ENCODE measurements around the gene CLTB.
"Not testable (repeated sequence)": the region's sequence is repeated elsewhere in the genome, so short reads cannot be mapped to it uniquely, and the experiment has no call there.

Gene CLTB

DNA sequence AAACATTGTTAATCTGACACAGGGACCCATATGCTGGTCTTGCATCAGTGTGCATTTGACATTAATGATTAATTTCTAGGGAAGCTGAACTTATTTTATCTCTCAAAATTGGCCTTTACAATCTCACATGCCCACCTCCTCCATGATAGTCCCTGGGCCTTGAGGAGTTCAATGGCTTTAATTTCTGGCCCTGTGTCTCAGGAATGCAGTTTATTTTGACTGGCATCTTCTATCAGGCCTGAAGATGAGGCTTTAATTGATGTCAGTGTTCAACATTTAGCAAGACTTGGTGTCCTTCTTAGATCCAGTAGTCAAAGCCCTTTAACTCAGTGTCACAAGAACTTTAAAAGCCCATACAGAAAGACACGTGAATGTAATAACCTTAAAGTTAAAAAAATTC lies 10.5 kb upstream of the CLTB start:
- DNase-seq = no peak

DNA sequence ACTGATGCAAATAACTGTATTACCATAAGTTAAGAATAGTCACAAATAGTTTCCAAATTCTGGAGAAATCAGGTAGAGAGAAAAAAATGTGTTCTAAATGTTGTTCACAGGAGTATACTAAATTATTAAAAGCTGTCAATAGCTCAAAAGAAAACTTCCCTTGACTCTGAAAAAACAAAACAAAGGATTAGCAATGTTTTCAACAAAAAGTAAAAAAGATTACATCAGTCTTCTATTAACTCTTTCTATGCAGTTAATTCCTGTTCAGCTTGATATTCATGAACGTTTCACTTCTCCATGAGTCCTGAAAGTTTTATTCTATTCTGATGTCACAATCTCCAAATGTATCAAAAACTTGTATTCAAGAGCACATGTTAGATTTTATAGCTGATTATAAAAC lies 9.5 kb upstream of the CLTB start:
- DNase-seq = no peak

DNA sequence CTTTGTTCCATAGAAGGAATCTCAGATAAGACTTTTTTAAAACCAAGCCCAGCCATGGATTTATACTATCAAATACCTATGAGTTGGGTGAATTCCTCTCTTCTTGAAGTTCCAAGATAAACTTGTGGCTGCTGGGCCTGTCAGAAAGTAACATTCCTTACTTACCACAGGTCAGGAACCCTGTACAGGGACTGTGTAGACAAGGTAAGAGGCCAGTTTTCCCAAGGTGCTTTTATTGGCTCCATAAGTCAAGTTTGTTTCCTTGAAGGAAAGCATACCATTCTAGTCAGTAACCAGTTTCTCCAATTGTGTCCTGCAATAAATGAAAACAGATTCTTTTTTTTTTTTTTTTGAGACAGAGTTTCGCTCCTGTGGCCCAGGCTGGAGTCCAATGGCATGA lies 8.8 kb upstream of the CLTB start:
- no peak for DNase-seq

DNA sequence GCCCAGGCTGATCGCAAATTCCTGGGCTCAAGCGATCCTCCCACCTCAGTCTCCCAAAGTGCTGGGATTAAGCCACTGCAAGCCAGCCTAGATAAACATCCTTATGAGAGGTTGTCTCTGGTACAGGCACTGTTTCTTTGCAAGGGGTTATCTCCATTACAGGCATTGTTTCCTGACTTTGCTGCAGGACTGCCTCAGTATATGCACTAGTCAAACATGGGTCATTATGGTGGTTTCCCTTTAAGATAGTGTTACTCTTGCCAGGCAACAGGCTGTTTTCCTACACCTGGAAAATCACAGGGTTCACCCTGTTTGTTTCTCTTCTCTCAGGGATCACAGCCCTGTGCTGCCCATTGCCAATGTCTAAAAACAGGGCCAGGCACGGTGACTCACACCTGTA lies 7.8 kb upstream of the CLTB start:
- DNase-seq = no peak

DNA sequence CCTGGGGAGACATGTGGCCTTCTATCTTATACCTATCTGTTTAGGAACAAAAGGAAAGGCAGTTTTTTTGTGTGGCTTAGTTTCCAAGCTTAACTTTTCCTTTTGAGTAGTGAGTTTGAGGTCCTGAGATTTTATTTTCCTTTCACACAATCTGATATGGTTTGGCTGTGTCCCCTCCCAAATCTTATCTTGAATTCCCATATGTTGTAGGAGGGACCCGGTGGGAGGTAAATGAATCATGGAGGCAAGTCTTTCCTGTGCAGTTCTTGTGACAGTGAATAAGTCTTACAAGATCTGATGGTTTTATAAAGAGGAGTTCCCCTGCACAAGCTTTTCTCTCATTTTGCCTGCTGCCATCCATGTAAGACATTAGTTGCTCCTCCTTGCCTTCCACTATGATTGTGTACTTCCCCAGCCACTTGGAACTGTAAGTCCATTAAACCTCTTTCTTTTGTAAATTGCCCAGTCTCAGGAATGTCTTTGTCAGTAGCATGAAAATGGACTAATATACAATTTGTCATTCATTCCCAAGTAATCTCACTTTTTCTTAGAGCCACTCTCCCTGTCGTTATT lies 4.7 kb upstream of the CLTB start:
- DNase-seq = no peak

DNA sequence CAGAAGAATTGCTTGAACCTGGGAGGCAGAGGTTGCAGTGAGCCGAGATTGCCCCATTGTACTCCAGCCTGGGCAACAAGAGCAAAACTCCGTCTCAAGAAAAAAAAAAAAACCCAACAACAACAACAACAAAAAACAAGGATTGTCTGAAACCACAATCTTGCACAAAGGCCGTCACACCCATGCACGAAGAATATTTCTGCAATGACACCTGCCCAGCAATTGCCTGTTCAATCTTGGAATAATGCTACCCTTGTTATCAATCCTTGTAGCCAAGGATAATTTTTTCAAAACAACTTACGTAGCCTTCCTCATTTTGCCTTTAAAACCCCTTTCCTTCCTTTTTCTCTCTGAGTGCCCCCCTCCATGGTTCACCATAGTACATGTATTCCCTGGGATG lies 3.7 kb upstream of the CLTB start:
- no peak for DNase-seq

DNA sequence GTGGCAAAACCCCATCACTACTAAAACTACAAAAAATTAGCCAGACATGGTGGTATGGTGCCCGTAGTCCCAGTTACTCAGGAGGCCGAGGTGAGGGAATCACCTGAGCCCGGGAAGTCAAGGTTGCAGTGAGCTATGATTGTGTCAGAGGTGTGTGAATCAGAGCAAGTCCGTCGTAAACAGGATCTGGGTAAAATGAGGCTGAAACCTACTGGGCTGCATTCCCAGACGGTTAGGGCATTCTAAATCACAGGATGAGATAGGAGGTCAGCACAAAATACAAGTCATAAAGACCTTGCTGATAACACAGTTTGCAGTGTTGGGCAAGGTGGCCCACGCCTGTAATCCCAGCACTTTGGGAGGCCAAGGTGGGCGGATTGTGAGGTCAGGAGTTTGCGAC lies 1.9 kb upstream of the CLTB start:
- DNase-seq = no peak

DNA sequence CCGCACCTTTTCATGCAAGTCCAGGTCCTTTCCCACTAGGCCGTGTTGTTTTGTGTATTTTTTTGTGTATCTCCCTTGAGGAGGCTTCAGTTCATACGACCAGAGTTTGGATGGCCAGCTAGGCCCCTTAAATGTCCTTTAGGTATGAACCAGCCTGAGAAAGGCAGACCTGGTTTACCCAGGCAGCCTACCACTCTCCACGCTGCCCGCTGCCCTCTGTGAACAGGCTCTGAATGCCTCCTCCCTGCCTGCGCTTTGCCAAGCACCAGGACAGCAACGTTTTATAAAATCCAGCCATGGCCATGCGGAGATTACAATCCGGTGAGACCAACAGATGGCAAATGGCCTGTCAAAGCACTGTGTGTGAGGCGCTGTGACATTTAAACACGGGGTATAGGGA lies 626 bp upstream of the CLTB start:
- DNase-seq = no peak

DNA sequence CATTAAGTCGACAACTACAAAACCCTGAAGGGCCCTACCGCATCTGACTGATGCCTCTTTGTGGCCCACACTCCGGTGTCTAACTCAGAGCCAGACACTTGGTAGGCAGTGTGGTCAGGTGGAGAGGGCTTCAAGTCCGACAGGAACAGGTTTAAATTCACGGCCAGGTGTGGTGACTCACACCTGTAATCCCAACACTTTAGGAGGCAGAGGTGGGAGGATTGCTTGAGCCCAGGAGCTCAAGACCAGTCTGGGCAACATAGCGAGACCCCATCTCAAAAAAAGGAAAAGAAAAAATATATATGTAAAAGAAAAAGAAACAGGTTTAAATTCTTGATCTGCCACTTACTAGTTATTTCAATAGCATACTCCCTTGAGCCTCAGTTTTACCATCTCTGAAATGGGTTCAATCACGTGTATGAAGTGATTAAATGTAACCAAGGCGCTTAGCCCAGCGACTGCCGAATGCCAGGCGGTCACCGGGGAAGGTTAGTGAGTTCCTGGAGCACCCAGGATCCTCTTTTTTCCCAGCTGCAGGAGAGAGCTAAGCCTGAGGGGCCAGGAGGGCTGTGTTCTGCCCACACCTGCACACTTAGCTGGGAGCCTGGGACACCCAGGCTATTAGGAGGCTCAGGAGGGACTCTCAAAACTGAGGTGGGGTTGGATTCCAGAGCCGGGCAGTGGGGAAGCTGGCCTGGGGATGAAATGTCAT lies 943 bp downstream of the CLTB start:
- DNase-seq = no peak

DNA sequence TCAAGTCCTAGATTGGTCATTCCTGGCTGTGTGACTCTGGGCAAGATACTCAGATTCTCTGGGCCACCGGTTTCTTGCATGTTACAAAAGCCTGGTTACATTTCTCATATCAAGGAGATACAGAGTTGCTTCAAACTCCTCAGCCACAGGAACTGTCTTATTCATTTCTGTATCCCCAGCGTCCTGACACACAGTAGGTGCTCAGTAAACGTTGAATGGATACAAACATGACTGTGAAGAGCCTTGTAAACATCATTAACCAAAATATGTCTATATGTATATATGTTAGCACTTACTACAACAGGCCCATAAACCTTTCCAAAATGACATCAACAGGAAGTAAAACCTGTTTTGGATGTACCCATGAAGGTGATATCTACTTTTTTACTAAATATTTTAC lies 1.6 kb downstream of the CLTB start:
- DNase-seq = no peak

DNA sequence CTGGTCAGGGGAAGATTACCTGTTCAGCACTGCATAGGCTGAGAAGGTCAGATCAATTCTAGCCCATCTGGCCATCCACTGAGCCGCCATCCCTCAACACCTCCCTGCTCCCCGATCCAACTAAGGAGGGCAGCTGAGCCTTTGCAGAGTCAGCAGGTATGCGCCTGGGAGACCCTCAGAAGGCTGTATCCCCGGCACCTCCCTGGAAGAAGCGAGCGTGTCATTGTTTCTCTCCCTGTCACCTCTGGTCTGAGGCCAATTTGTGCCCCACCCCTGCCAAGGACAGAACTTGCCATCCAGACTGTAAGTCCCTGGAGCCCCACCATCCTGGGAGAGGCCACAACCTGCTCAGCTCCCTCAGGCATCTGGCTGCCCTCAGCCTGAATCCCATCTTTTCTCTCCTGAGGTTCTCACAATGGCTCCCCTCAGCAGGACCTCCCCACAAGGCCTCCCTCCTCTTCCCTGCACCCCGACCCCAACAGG lies 2.6 kb downstream of the CLTB start:
- DNase-seq = no peak

DNA sequence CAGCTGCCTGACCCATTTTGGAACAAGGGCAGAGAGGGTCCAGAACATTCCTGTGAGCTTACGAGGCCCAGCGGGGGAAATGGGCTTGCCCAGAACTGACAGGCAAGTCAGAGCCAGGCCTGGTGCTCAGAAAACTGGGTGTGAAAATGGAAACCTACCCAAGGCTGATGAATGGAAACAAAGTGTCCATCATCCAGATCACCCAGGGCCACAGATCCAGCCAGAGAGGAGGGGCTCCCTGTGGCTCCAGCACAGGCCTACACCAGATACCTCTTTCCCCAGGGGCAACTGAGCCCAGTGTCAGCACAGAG lies 3.1 kb downstream of the CLTB start:
- DNase-seq = no peak

DNA sequence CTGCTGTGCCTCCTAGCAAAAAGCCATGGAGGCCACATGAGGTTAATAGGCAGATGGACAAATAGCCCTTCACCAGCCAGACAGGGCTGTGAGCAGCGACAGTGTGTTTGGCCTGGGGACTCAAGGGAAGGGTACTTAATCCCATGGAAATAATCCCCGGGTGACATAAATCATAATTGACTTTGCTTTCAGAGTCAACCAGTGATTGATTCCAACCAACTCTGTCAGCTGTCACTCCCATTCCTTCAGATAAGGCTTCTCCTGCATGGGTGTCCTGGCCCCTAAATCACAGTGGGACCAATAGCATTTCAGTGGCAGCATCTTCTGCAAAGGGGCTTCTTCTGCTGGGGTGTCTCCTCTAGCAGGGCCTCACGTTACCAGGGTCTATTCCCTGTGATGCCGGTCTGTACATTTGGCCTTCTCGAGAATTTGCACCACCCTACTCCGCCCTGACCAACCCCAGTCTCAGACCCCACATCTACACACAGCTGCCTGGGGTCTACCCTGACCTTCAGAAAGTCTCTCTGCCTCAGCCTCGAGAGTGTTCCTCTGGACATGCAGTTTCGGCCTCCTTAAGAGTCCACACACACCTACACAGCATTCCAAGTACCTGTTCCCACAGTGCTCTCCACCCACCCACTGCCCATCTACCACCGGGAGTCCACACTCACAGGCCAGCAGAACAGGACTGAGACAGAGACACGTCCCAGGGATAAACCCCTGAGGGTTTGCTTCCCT lies 3.7 kb downstream of the CLTB start:
- no peak for DNase-seq

DNA sequence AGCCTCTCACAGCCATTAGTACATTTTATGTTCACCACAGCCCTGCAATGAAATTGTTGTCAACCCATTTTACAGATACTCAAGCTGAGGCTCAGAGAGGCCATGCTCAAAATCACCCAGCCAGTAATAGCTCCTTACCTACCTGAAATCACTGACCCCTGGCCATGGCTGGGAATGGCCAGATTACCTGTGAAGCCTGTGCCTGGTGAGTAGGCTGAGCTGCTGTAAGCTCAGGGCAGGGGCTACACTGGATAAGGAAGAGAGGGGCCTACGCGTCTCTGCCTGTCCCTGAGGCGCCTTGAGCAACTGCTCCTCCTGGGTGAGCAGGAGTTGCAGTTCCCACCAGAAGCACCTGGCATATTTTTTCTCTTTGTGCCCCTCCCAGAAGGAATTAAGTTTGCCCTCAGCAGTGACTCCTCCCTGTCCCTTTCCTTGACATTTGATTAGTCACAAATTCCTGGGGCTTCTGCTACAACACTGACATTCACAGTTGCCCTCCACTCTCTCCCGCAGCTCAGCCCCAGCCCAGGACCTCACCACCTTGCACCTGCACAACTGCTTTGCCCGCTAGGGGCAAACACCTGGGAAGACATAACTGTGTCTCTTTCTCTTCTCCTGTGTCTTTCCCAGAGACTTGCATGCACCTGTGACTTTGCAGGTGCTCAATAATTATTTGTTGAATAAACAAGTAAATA lies 5.7 kb downstream of the CLTB start:
- DNase-seq = no peak

DNA sequence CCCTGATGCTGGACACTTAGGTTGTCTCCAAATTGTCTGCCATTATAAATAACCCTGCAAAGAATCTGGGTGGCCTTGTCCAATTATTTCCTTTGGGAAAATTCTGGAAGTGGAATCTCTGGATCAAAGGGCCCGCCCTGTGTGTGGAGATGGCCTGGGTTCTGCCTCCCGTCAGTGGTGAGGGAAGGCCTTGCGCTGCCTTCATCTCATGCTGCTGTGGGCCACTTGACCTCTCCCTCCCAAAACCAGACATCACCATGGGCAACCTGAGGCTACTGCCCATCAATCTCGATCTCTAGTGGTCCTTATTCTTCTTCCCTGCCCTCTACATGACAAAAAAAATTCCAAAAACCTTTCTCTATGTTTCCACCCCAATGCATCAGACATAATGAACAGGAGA lies 6.6 kb downstream of the CLTB start:
- no peak for DNase-seq

DNA sequence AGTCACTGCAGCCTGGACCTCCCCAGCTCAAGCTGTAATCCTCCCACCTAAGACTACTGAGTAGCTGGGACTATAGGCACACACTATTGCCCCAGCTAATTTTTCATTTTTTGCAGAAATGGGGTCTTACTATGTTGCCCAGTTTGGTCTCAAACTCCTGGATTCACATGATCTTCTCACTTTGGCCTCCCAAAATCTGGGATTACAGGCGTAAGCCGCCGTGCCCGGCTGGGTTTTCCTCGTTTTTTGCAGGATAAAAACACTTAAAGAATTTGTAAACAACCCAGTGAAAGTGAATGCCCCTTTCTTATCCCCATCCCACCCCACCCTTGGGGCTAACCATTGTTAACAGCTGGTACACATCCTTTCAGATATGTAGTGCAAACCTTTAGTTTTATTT lies 7.7 kb downstream of the CLTB start:
- DNase-seq = no peak

DNA sequence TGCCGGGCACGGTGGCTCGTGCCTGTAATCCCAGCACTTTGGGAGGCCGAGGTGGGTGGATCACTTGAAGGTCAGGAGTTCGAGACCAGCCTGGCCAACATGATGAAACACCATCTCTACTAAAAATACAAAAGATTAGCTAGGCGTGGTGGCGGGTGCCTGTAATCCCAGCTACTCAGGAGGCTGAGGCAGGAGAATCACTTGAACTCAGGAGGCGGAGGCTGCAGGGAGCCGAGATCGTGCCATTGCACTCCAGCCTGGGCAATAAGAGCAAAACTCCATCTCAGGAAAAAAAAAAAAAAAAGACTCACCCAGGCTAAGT lies 8.1 kb downstream of the CLTB start:
- DNase-seq = not testable (repeated sequence)

DNA sequence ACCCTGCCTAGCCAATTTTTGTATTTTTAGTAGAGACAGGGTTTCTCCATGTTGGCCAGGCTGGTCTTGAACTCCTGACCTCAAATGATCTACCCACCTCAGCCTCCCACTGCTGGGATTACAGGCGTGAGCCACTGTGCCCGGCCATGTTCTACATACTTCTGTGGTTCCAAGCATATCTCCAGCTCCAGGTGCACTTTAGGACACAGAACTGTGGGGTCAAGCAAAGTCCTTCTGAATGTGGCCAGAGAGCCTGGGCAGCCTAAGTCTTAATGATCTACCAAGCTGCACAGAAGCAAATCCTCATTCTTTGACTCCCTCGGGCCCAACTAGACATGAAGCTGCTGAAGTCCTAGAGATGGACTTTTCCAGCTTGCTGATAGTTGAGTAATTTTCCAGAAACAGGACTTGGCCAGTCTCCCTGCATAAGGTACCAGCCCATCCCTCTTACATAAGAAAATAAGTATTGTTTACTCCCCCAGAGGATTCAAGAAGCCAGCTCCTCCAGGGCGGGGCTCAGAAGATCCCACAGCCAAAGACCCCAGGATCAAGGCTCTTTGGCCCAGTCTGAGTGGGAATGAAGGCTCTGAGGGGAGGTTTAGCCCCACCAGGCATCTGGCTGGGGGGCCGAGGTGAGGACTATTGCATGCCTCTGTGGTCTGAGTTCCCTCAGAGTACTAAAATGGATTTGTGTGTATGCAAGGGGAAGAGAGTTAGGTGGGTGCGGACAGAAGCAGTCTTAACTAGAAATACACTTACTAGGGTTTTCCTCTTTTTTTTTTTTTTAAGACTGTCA lies 8.7 kb downstream of the CLTB start:
- DNase-seq = no peak

DNA sequence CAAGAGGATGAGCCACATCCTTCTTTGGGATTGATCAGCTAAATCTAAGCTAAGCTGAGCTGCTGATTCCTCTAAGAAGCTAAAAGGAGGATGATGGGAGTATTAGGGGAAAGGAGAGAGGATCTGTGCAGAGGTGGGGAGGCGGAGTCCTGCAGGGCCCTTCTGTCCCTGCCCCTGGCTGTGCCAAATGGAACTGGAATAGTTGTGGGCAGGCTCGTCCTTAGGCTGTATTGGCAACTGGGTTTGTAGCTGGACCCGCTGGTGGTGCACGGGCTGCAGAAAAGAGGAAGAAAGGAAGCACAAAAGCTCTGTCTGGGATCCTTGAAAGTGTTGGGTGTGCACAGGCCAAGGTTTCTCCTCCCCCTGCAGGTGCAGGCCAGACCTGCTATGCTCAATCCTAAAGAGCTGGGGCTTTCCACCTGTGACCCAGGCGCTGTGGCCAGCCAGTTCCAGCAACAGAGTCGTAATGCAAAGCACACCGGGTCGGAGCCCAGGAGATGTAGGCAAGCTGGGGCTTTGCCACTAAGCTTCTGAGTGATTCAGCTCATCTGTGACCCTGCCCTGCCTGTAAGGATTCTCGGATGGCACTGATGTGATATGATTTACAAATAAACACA lies 9.8 kb downstream of the CLTB start:
- no peak for DNase-seq

DNA sequence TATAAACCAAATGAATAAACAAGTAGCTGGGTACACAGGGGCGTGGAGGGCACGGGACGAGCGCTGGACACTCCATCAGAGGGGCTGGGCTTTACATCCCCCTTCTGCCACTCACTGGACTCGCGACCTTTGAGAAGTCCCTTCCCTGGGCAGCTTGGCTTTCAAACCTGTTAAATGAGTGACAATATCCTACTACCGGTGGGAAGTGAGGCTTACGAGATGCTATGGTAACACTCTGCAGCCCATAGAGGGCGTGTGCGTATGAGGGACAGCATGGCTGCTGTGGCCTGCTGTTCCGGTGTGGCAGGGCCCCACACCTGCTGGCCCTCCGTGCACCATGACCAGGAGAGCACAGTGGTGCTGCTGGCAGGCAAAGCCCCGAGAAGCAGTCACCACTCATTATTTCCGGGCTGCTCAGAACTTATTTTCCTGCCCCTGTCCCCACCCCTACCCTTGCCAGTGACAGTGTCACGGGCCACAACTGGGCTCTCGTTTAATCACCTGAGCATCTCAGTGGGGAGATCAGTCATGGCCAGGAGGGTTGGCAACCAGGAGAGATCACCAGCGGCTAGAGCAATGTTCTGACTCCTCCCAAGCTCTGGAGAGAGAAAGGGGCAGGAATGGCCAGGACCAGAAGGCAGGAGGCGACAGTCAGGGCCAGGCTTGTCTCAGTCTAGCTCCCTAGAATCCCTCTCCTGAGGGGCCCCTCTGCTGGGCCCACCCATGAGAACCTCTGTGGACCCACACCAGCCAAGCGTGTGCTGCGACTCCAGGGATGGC lies 10.5 kb downstream of the CLTB start:
- DNase-seq = no peak

DNA sequence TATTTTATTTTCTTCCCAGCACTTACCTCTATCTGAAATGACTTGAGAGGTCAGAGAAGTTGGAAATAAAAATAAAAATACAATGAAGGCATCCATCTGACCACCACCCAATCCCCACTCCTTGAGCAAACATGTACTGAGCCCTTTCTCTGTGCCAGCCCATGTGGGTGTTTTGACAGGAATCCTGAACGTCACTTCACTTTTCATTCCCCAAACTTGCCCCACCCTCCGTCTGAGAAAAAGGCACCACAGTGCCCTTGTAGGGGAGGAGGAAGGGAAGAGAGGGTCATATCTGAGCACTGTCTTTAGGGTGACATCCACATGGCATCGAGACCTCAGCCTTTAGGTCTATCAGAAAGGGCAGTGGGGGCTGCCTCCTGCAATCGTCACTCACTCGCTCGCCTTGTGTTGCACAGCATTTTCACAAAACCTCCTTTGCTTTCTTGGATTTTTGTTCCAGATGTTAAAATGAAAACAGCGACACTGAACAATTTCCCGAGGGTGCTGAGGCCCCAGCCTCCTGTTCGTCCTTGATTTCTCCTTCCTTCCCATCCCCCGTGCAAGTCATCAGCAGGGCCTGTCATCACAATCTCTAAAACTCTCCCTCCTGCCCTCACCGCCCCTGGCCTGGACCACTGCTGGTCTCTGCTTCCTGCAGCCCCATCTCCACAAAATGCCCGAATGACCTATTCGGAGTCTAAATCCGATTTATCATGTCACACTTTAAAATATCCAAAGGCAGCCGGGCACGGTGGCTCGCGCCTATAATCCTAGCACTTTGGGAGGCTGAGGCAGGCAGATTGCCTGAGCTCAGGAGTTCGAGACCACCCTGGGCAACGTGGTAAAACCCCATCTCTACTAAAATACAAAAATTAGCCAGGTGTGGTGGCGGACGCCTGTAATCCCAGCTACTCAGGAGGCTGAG lies 14.8 kb downstream of the CLTB start:
- DNase-seq = no peak

Measured in activated CD4-positive, alpha-beta T cell treated with anti-CD3 and anti-CD28 coated beads, Interleukin-2, Interleukin-6, amounts not matched to agents 100 ng/mL and 50 ng/mL, durations not matched to agents 16 hours and 8 hours (primary cell).